22Rv1 (cell line): ENCODE data around the gene GLB1L2.

Source experiments
- CTCF ChIP-seq: fragments of 450-650 bp; IDR thresholded peaks from 2 replicates; pipeline ENCODE4 v1.5.1; 2017; ENCODE audit warnings: mild to moderate bottlenecking
- ZFX ChIP-seq: fragments of 450-650 bp; IDR thresholded peaks from 2 replicates; pipeline ENCODE4 v1.6.1; 2017; ENCODE audit warnings: antibody characterized with exemption, borderline replicate concordance

- no peak for TF ChIP-seq CTCF
- TF ChIP-seq ZFX: no peak
Observed at GRCh38 chr11:134355136-134355535, 23.3 kb downstream of the GLB1L2 start.
